HepG2 (cell line): Measurements from ENCODE around the gene LDLRAD4. TPM values are rescaled to one million over a fixed set of nuclear protein-coding genes. Genes with fewer than 3 reads are reported as not detected.

Experiments
- ATAC-seq: fragments of 200-7000 bp; cut with Tn5 transposase; 3 replicates; pipeline ENCODE4 v1.9.1; 2020; ENCODE audit warnings: mild to moderate bottlenecking, moderate library complexity
- BruUV-seq: library from RNA; stranded (reverse); fragments of 400-500 nt; replicated peaks from 2 replicates; lab custom pipeline; 2021; lab: Mats Ljungman, UMichigan
- CTCF ChIA-PET: fragments of 300-600 bp; formaldehyde crosslinking; extraction: SDS; loops from one replicate; lab custom pipeline; 2021; ENCODE audit warnings: low total read pairs, inconsistent platforms, low intra/inter-chr PET ratio; lab: Yijun Ruan, JAX
- POLR2A ChIA-PET: fragments of 350-600 bp; sonication (Branson Sonifier 250); formaldehyde crosslinking; loops from one replicate; lab custom pipeline; 2020; ENCODE audit warnings: antibody characterized with exemption, inconsistent platforms; lab: Yijun Ruan, JAX
- DNase-seq: peaks from one replicate; pipeline ENCODE4 v3.0.0-alpha.2; 2015; ENCODE audit warnings: low spot score
- FAIRE-seq: peaks from 3 replicates; lab custom pipeline; 2011; peaks lifted over from hg19 to GRCh38; lab: Jason Lieb, UNC
- H2AFZ ChIP-seq: one replicate; pipeline ENCODE4 v1.6.1; 2011; ENCODE audit warnings: low read length, inconsistent platforms
- H3K27ac ChIP-seq: fragments of 300-600 bp; 3 replicates; pipeline ENCODE4 v1.8.0; 2011; ENCODE audit warnings: mixed run types, mild to moderate bottlenecking, mixed read lengths, low read length, inconsistent platforms; ENCODE audit not compliant: insufficient read depth; ENCODE audit errors: extremely low read length
- H3K27me3 ChIP-seq, 2 experiments: fragments of 200-600 bp in 1 of 2; 2 replicates in 1 of 2; 3 replicates in 1 of 2; pipeline versions ENCODE4 v1.6.0 to v1.8.0; 2011; ENCODE audit warnings: low read length in 2 of 2, mild to moderate bottlenecking in 2 of 2, moderate library complexity in 2 of 2, inconsistent platforms in 1 of 2; ENCODE audit not compliant: insufficient read depth in 2 of 2, control insufficient read depth in 1 of 2
- H3K36me3 ChIP-seq, 2 experiments: fragments of 200-600 bp in 1 of 2; replicated peaks in 1 of 2; 2 replicates in 1 of 2; 3 replicates in 1 of 2; pipeline versions ENCODE4 v1.5.1 to v1.8.0; 2011; ENCODE audit warnings: low read length in 2 of 2, inconsistent platforms in 1 of 2; ENCODE audit not compliant: insufficient read depth in 2 of 2, control insufficient read depth in 1 of 2
- H3K4me1 ChIP-seq: 2 replicates; pipeline ENCODE4 v1.5.1; 2012; ENCODE audit warnings: low read length, inconsistent platforms; ENCODE audit not compliant: insufficient read depth
- H3K4me2 ChIP-seq: 2 replicates; pipeline ENCODE4 v1.6.0; 2011; ENCODE audit warnings: low read depth, low read length, inconsistent platforms
- H3K4me3 ChIP-seq, 3 experiments: fragments of 200-600 bp in 1 of 3; sonication (generic), shearing (Covaris generic) in 1 of 3; replicated peaks in 1 of 3; 2 replicates each; pipeline ENCODE4 v1.5.1; 2011 to 2016; ENCODE audit warnings: low read length in 3 of 3, inconsistent platforms in 2 of 3, low read depth in 2 of 3, mild to moderate bottlenecking in 2 of 3, control low read depth in 1 of 3, mixed read lengths in 1 of 3; ENCODE audit not compliant: insufficient read depth in 1 of 3
- H3K79me2 ChIP-seq: one replicate; pipeline ENCODE4 v1.6.1; 2011; ENCODE audit warnings: low read length, inconsistent platforms; ENCODE audit not compliant: insufficient read depth
- H3K9ac ChIP-seq: 2 replicates; pipeline ENCODE4 v1.6.0; 2011; ENCODE audit warnings: mild to moderate bottlenecking, low read depth, low read length, inconsistent platforms; ENCODE audit not compliant: insufficient read depth
- H3K9me3 ChIP-seq: 2 replicates; pipeline ENCODE4 v1.5.1; 2012; ENCODE audit warnings: mild to moderate bottlenecking, low read length
- H4K20me1 ChIP-seq: 2 replicates; pipeline ENCODE4 v1.6.0; 2011; ENCODE audit warnings: inconsistent platforms, mild to moderate bottlenecking, low read length, moderate library complexity; ENCODE audit not compliant: insufficient read depth
- ATF7-NPFF ChIP-seq: sonication (generic); formaldehyde crosslinking; IDR thresholded peaks from 2 replicates; pipeline ENCODE4 v1.8.1; 2023; ENCODE audit warnings: mild to moderate bottlenecking, low read depth, missing genetic modification reagents, moderate library complexity
- ELF4 ChIP-seq: sonication (generic); formaldehyde crosslinking; IDR thresholded peaks from 2 replicates; pipeline ENCODE4 v1.5.0; 2020; ENCODE audit warnings: missing genetic modification reagents, mild to moderate bottlenecking, moderate library complexity, borderline replicate concordance
- GATAD2A ChIP-seq: IDR thresholded peaks from 2 replicates; pipeline ENCODE4 v1.6.1; 2016
- JARID2 ChIP-seq: sonication (generic); formaldehyde crosslinking; IDR thresholded peaks from 2 replicates; pipeline ENCODE4 v1.8.1; 2023; ENCODE audit warnings: missing genetic modification reagents, inconsistent platforms; ENCODE audit not compliant: insufficient replicate concordance
- JUN ChIP-seq: sonication (generic); formaldehyde crosslinking; IDR thresholded peaks from 2 replicates; pipeline ENCODE4 v1.4.0; 2020; ENCODE audit warnings: mild to moderate bottlenecking, missing genetic modification reagents
- KDM3A ChIP-seq: IDR thresholded peaks from 2 replicates; pipeline ENCODE4 v1.6.1; 2018; ENCODE audit warnings: low read depth, missing compliant biosample characterization
- MTF1 ChIP-seq: sonication (generic); formaldehyde crosslinking; IDR thresholded peaks from 2 replicates; pipeline ENCODE4 v1.5.0; 2020; ENCODE audit warnings: missing genetic modification reagents
- NCOA5 ChIP-seq: sonication (generic); formaldehyde crosslinking; IDR thresholded peaks from 2 replicates; pipeline ENCODE4 v1.4.0; 2020; ENCODE audit warnings: missing genetic modification reagents
- PAWR ChIP-seq: sonication (generic); formaldehyde crosslinking; IDR thresholded peaks from 2 replicates; pipeline ENCODE4 v1.4.0; 2020; ENCODE audit warnings: missing genetic modification reagents, mild to moderate bottlenecking, borderline replicate concordance
- REXO4 ChIP-seq: sonication (generic); formaldehyde crosslinking; IDR thresholded peaks from 2 replicates; pipeline ENCODE4 v1.8.0; 2022; ENCODE audit warnings: missing genetic modification reagents, mild to moderate bottlenecking, borderline replicate concordance
- SKI ChIP-seq: fragments of 450-650 bp; IDR thresholded peaks from one replicate; pipeline ENCODE4 v1.6.1; 2018; ENCODE audit warnings: mild to moderate bottlenecking; ENCODE audit not compliant: partially characterized antibody
- SP4 ChIP-seq: sonication (generic); formaldehyde crosslinking; IDR thresholded peaks from 2 replicates; pipeline ENCODE4 v1.8.1; 2023; ENCODE audit warnings: mild to moderate bottlenecking, missing genetic modification reagents
- YY1 ChIP-seq: IDR thresholded peaks from 2 replicates; pipeline ENCODE4 v1.6.1; 2011; ENCODE audit warnings: low read length, low read depth, moderate library complexity, mild to moderate bottlenecking; ENCODE audit not compliant: insufficient read depth, insufficient replicate concordance
- ZBTB7B ChIP-seq: sonication (generic); formaldehyde crosslinking; IDR thresholded peaks from 2 replicates; pipeline ENCODE4 v1.4.0; 2020; ENCODE audit warnings: missing genetic modification reagents
- ZNF124 ChIP-seq: sonication (generic); formaldehyde crosslinking; IDR thresholded peaks from 2 replicates; pipeline ENCODE4 v1.4.0; 2020; ENCODE audit warnings: missing genetic modification reagents
- ZNF234 ChIP-seq: sonication (generic); formaldehyde crosslinking; conservative IDR thresholded peaks from 2 replicates; pipeline ENCODE4 v1.5.1; 2020; ENCODE audit warnings: mild to moderate bottlenecking, missing genetic modification reagents
- ZNF577 ChIP-seq: sonication (generic); formaldehyde crosslinking; IDR thresholded peaks from 2 replicates; pipeline ENCODE4 v1.4.0; 2020; ENCODE audit warnings: mild to moderate bottlenecking, low read depth, missing genetic modification reagents, borderline replicate concordance
- WGBS: methylation state at CpG from one replicate; pipeline ENCODE4 v1.1.6; 2017; ENCODE audit warnings: low lambda C conversion rate; 5-methylcytosine and 5-hydroxymethylcytosine counted together
- in situ Hi-C: cut with HindIII; loops from 2 replicates; pipeline ENCODE4 v1.10.0; 2017; ENCODE audit warnings: low pct_unique_long_range_greater_than_20kb; ENCODE audit not compliant: extremely low pct_ligation_motif_present
- intact Hi-C: fragments of 100-400 bp; cut with micrococcal nuclease; formaldehyde crosslinking; loops from one replicate; pipeline ENCODE4 v1.10.0; 2022; ENCODE audit not compliant: unreplicated experiment
- polyA plus RNA-seq, 8 experiments: library from polyadenylated mRNA; depleted of rRNA in 3 of 8; stranded (reverse) in 7 of 8; unstranded in 1 of 8; fragments of >200 nt; fragmentation: Illumina TruSeq in 4 of 8; extraction: Trizol in 4 of 8; gene quantifications; 2 replicates each; pipeline versions ENCODE4 v1.2.1 to v1.2.3, GENCODE V29; 2011 to 2016; ENCODE audit warnings: low read depth in 4 of 8, missing spikeins in 1 of 8, mixed read lengths in 1 of 8; ENCODE audit not compliant: insufficient read depth in 1 of 8
- total RNA-seq, 5 experiments: library from RNA; depleted of rRNA; stranded (reverse); fragments of >200 nt; fragmentation: Illumina TruSeq; extraction: Trizol; gene quantifications; 2 replicates each; pipeline ENCODE4 v1.2.3, GENCODE V29; 2016; ENCODE audit warnings: low read depth in 1 of 5
- TF ChIP-seq, protein P1 (sequence below): sonication (generic); formaldehyde crosslinking; IDR thresholded peaks from 2 replicates; pipeline ENCODE4 v1.5.0; 2020; ENCODE audit warnings: mild to moderate bottlenecking, missing genetic modification reagents, borderline replicate concordance
- TF ChIP-seq, protein P2 (sequence below): sonication (generic); formaldehyde crosslinking; conservative IDR thresholded peaks from 2 replicates; pipeline ENCODE4 v1.4.0; 2020; ENCODE audit warnings: missing genetic modification reagents
- TF ChIP-seq, protein P3 (sequence below): sonication (generic); formaldehyde crosslinking; IDR thresholded peaks from 2 replicates; pipeline ENCODE4 v1.5.1; 2020; ENCODE audit warnings: missing genetic modification reagents, mild to moderate bottlenecking, borderline replicate concordance
- TF ChIP-seq, protein P4 (sequence below): sonication (generic); formaldehyde crosslinking; IDR thresholded peaks from 2 replicates; pipeline ENCODE4 v1.4.0; 2020; ENCODE audit warnings: missing genetic modification reagents

LDLRAD4 gene
- total and polyA plus RNA-seq, 2 of the 13 experiments (the other 11 are each of a cell fraction or from before 2014, with no cell fraction given) = 13.6 to 20.9 TPM

DNA sequence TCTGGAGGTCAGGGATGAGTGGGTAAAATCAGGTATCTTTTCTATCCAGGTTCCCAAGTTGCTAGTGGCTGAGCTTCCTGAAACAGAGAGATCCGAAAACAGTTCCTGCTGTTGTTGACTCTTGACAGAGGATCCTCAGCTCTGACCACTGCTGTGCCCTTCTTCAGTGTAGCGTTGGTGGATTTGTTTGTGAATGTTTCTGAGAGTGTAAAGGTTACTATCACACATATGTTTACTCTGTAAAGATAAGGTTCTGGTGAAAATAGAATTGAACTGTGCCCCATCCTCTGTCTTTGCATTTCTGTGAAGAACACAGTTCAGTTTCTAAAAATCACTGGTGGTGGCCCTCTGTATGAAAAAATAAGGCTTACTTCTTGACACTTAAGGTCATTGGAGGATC lies 119.8 kb downstream of the LDLRAD4 start:
- FAIRE-seq (peak; percentile 98), ATAC-seq (peak; percentile 100), DNase-seq (peak; percentile 88)
- Histone ChIP-seq H3K4me3 (peak overlapping the region; percentile 24 to 49 (median 27); a peak in 5 of 6 replicates), H3K36me3 (no peaks in the 10 kb centered on the region), H3K27ac (peak overlapping the region; percentile 83), H3K9ac (peak overlapping the region; percentile 44), H3K79me2 (peaks cover 8% of the 10 kb centered on the region), H2AFZ (no peak overlapping the region), H3K9me3 (peaks cover 13% of the 10 kb centered on the region), H3K27me3 (no peaks in the 10 kb centered on the region), H4K20me1 (no peaks in the 10 kb centered on the region), H3K4me1 (peaks cover 42% of the 10 kb centered on the region), H3K4me2 (peak overlapping the region; percentile 85)
- WGBS = 0% methylated on average over 2 of the region's 2 CpGs
- in situ Hi-C loops (no loop called here), intact Hi-C loops (loop anchor here (1.0 to 10.0 kb wide), 4 partner anchors 134 to 376 kb away; no protein-coding TSS in a partner anchor)
- ChIA-PET CTCF (no interaction called here), POLR2A (interaction anchor here (1.1 to 1.7 kb wide), 5 partner anchors 26 to 200 kb away, joined by 4 to 5 read pairs (median 4); partner anchors contain the start of gene LDLRAD4)
- BruUV-seq = no TSS peak
- TF ChIP-seq JUN = no peak
- TF ChIP-seq, protein P1, sequence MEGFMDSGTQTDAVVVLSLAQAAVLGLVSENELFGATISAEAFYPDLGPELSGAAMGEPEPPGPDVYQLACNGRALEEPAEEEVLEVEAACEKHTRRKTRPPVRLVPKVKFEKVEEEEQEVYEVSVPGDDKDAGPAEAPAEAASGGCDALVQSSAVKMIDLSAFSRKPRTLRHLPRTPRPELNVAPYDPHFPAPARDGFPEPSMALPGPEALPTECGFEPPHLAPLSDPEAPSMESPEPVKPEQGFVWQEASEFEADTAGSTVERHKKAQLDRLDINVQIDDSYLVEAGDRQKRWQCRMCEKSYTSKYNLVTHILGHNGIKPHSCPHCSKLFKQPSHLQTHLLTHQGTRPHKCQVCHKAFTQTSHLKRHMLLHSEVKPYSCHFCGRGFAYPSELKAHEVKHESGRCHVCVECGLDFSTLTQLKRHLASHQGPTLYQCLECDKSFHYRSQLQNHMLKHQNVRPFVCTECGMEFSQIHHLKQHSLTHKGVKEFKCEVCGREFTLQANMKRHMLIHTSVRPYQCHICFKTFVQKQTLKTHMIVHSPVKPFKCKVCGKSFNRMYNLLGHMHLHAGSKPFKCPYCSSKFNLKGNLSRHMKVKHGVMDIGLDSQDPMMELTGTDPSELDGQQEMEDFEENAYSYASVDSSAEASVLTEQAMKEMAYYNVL = no peak
- no peak for TF ChIP-seq MTF1 (CRISPR knock-in tag)
- no peak for TF ChIP-seq KDM3A
- TF ChIP-seq REXO4 (CRISPR knock-in tag) = no peak
- TF ChIP-seq PAWR (CRISPR knock-in tag) = no peak
- TF ChIP-seq ZNF124 (CRISPR knock-in tag) = no peak; the same call in 1 of the 2 replicates
- no peak for TF ChIP-seq SKI
- TF ChIP-seq, protein P2, sequence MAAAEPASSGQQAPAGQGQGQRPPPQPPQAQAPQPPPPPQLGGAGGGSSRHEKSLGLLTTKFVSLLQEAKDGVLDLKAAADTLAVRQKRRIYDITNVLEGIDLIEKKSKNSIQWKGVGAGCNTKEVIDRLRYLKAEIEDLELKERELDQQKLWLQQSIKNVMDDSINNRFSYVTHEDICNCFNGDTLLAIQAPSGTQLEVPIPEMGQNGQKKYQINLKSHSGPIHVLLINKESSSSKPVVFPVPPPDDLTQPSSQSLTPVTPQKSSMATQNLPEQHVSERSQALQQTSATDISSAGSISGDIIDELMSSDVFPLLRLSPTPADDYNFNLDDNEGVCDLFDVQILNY = no peak
- no peak for TF ChIP-seq ELF4
- TF ChIP-seq ZNF577 (CRISPR knock-in tag) = no peak
- no peak for TF ChIP-seq NCOA5 (CRISPR knock-in tag)
- no peak for TF ChIP-seq ATF7-NPFF (CRISPR knock-in tag)
- TF ChIP-seq, protein P3, sequence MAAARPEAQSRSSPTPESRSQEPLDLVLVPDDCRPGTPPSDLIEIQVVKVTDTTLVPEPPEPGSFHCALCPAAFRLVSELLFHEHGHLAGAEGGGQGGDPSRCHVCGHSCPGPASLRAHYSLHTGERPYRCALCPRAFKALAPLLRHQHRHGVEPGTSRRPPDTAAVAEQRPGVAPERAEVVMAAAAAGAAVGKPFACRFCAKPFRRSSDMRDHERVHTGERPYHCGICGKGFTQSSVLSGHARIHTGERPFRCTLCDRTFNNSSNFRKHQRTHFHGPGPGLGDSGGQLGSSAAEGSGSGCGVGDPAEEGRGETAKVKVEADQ = no peak
- no peak for TF ChIP-seq ZBTB7B (CRISPR knock-in tag)
- TF ChIP-seq YY1 = no peak
- TF ChIP-seq ZNF234 (CRISPR knock-in tag) = no peak
- TF ChIP-seq, protein P4, sequence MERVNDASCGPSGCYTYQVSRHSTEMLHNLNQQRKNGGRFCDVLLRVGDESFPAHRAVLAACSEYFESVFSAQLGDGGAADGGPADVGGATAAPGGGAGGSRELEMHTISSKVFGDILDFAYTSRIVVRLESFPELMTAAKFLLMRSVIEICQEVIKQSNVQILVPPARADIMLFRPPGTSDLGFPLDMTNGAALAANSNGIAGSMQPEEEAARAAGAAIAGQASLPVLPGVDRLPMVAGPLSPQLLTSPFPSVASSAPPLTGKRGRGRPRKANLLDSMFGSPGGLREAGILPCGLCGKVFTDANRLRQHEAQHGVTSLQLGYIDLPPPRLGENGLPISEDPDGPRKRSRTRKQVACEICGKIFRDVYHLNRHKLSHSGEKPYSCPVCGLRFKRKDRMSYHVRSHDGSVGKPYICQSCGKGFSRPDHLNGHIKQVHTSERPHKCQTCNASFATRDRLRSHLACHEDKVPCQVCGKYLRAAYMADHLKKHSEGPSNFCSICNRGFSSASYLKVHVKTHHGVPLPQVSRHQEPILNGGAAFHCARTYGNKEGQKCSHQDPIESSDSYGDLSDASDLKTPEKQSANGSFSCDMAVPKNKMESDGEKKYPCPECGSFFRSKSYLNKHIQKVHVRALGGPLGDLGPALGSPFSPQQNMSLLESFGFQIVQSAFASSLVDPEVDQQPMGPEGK (CRISPR knock-in tag) = no peak
- TF ChIP-seq GATAD2A = peak; percentile 87
- TF ChIP-seq JARID2 (CRISPR knock-in tag) = no peak
- TF ChIP-seq SP4 (CRISPR knock-in tag) = no peak
